T-helper 22 cell (primary cell): ENCODE measurements around the gene CUEDC1.
"Not testable (repeated sequence)": the region's sequence is repeated elsewhere in the genome, so short reads cannot be mapped to it uniquely, and the experiment has no call there.

Experiments used
- DNase-seq: peaks from one replicate; pipeline ENCODE4 v3.0.0-alpha.2; 2020; ENCODE audit warnings: low read depth

Gene CUEDC1

DNA sequence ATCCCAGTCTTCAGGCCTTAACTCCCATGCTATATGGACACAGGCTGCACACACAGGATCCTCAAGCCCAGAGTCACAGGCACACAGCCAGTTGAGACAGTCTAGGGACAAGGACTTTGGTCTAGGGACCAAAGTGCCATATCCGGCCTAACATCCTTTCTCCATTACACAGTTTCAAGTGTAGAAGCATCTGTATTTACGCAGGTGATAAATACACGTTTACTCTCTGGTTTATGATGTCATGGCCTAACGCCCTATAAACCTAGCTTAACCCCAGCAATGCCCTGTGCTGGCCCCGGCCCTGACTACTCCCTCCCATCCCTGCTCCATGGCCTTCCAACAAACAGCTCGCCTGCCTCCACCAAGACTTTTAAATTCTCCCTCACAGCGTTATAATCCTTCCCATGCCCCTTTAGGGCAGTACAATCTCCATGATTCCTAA, 17.1 kb downstream of the CUEDC1 start:
- DNase-seq: no peak

DNA sequence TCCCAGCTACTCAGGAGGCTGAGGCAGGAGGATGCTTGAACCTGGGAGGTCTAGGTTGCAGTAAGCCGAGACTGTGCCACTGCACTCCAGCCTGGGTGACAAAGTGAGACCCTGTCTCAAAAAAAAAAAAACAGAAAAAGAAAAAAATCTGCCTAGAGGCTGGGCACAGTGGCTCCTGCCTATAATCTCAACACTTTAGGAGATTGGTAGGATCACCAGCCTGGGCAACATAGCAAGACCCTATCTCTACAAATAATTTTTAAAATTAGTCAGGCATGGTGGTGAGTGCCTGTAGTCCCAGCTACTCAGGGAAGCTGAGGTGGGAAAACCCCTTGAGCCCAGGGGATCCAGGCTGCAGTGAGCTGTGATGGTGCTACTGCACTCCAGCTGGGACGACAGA, 17.7 kb downstream of the CUEDC1 start:
- no peak for DNase-seq

DNA sequence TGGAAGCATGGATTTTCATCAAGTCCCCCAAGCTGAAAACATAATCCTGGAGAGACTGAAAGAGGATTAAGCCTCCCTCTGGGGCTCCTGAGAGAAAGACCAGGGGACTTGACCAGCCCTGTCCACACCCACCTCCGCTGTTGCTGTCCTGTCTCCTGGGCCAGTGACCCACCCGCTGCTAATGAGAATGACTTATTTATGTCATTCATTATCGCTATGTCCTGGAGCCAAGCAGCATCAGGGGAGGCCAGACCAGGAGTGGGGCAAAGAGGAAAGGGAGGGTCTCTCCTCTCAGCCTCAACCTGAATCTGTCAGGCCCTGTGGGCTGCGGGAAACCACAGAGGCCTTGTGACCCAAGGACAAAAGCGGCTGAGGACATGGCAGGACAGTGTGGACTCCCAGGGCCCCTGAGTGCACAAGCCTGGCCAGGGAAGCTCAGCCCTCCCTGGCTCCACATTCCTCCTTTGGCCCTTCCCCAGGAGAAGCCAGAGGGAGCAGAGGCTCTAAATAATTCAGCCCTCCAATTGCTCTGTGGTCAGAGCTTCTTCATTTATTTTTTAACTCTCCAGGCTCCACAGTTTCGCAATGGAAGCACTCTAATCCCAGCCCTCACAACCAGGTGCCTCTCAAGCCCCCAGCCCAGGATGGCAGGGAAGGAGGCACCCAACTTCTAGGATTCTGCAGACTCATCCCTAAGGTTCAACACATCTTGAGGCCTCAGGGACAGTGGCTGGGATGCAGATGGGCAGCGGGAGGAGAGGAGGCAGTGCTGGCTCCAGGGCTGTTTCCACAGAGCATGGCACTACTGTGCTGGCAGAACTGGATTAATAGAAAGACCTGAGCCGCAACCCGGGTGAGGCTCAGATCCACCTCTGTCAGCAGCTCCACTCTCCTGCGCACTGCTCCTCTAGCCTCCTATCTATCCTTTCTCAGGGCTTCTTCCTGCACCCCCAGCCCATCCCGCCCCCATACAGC, 19.1 kb downstream of the CUEDC1 start:
- DNase-seq: no peak

DNA sequence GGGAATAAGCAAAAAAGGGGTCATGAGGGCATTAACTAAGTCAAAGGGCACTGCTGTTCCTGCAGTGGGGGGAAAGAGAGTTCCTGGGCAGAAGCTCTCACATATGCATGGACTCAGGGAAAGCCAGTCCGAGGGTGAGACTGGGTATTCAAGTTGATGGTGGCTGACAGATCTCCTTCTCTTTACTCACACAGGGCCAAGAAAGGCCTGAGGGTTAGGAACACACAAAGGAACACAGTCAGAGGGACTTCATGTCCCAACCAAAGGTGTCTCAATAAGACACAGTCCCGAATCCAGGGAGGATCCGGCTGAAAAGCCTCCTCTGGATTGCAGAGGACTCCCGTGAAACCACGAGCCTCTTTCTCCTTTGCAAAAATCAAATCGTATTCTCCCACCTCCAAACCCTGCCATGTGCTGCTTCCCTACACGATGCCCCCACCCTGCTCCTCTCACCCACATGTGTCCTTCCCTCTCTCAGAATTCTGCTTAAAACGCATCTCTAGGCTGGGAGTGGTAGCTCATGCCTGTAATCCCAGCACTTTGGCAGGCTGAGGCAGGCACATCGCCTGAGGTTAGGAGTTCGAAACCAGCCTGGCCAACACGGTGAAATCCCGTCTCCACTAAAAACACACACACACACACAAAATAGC, 23.6 kb downstream of the CUEDC1 start:
- DNase-seq: no peak

DNA sequence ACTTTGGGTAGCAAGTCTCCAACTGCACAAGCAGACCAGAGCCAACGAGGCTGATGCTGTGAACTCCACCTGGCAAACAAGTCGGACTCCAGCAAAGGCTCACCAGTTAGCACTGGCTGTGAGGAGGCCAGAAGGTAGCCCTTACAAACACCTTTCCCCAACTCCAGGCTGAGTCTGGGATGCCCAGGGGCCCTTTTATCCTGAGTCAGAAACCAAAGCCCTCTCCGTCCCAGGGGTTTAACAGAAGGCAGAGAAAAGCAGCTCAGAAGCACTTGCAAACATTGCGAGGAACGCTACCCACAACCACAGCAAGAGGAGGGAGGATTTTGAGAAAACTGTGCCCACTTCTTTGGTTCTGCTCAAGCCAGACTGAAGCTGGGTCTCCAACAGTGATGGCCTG, 25.0 kb downstream of the CUEDC1 start:
- no peak for DNase-seq

DNA sequence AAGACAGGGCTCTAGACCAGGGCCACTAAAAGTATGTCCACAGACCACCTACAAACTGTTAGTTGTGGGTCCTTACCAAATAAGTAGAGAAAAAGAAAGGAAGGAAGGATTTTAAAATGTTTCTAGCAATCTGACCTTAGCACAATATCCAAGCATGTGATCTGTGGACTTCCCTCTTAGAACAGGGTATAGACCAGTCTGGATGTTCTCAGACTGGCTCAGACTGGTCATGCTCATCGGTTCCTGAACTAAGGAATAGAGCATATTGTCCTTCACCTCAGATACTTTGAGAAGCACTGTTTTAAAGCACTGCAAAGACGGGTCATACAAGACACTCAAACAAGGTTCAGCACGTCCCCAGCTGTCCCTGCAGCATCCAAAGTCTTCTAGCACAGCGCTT, 25.8 kb downstream of the CUEDC1 start:
- no peak for DNase-seq

DNA sequence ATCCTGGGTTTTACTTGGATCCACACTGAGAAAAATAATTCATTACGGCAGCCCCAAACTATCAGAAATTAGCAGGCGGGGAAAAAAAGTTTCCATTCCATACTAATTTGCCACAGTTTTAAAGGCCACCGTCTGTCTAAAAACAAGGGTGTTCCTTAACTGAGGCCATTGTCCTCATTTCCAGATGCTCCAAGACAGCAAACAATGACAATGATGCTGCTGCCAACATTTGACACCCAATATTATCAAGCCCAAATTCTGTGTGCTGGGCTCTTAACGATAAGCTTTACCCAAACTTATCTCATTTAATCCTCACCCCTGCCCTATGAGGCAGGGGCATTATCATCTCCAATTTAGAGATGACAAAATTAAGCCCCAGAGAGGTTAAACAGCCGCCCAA, 26.3 kb downstream of the CUEDC1 start:
- no peak for DNase-seq

DNA sequence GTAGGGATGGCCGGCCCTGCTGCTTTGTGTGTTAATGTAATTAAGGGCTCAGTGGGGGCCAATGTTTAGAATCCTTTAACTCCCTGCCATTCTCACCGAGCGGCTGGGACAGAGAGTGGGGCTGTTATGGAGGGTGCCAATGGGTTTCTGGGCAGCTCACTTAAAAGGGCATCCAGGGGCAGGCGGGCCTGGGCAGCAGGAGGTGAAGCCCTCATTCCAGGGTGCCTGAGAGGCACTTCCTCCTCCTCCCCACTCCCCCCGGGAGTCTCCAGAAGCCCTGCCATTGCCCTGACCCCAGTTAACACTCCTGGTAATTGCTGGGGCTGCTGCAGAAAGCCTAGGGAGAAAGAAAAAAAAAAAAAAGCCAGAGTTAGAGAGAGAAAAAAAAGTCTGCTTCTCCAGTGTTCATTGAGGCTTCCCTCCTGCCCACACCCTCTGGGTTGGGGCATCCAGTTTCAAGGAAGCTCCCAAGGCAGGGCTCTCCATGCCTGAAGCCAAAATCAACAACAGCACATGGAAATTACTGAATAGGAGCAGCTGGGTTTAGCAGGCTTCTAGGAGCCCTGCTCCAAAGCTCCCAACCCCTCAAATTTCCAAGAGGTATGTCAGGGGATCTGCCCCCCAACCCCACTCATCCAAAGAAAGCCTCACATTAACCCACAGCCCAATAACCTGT, 28.0 kb downstream of the CUEDC1 start:
- no peak for DNase-seq

DNA sequence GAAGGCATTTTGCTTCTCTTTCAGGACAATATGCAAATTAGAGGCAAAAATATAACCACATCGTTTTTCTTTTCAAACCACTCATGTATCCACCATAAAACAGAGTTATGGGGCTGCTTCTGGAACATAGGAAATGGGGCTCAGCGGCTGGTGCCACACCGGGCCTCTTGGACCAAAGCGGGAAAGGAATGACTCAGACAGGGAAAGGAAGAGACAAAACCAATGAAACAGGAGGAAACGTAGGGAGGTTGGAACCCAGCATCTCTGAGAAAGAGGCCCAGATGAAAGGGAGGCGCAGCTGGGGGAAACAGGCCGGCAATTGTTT, 28.5 kb downstream of the CUEDC1 start:
- DNase-seq: no peak

DNA sequence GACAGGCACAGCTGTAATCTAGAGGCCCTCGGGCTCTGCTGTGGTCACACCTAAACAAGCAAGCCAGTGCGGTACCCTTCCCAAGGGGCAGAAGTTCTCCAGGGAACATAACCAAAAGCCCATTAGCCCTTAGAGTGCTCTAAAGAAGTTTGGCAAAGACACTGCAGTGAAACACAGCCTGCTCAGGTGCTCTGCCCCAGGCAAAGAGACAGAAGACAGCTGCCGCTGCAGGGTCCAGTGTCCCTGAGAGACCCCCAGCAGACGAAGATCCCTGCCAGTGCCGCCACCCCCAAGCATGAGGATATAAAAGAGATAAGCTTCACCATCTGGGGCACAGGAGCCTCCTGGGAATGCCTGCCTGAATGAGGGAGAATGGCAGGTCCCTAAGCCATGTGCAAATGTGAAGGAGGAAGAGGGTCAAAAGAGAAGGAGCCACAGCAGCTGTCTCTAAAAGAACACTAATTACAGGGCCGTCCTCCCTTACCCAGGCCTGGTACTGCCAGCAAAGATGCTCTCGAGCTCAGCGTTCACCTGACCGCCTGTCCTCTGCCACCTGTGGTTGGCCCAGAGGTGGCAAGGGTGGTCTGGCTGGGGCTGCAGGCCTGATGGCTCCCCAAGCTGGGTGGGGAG, 29.7 kb downstream of the CUEDC1 start:
- no peak for DNase-seq

DNA sequence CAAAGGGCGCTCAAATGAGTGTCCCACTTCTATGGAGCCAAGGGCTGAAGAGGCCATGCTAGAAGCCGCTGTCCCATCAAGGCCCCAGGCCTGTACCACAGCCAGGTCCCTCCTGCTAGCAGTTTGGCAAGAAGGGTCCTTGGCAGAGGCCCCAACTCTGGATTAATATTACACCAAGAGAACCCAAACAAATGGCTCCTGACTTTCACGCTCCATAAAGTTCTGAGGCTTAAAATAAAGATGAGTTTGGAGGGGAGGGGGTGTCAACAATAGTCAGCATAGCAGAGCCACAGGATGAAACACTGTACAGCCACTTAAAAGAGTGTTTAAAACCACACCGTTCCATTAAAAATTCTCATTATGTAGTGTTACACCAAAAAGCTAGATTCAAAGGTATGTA, 30.5 kb downstream of the CUEDC1 start:
- no peak for DNase-seq

DNA sequence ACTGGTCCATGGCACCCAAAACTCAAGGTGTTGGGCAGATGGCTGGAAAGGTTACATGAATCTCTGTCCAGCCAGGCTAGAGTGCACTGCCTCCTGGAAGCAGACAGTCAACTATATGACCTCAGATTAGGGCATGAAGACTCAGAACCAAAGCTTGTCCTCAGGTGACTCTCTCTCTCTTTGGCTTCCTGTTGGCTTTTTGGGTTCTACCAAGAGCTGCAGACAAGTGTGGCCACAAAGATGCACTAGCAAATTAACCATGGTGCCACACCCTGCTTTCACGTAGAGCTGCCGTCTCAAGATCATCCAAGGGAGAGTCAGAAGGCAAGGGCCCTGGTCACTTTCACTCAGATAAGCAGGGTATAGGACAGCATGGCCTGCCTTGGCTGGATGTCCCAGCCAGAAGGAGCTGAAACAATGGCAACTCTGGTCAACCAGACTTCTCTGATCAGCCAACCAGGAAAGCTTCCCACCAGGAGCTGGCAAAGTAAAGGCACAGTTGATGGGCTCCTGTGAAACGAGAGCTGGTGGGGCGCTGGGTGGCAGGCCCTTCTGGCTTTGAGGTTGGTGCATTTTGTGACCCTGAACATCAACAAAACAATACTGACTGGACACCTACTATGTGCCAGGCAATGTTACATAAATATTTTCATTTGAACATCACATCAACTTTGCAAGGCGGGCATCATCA, 31.9 kb downstream of the CUEDC1 start:
- no peak for DNase-seq

DNA sequence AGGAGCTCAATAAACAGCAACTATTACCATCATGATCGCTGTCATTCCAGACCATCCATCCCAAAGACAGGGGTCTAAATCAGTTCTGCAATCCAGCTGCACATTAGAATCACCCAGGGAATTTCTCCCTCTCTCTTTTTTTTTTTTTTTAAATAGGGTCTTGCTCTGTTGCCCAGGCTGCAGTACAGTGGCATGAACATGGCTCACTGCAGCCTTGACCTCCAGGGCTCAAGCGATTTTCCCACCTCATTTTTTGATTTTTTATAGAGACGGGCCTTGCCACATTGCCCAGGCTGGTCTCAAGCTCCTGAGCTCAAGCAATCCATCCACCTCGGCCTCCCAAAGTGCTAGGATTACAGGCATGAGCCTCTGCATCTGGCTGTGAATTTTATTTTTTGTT, 32.5 kb downstream of the CUEDC1 start:
- not testable (repeated sequence) for DNase-seq

DNA sequence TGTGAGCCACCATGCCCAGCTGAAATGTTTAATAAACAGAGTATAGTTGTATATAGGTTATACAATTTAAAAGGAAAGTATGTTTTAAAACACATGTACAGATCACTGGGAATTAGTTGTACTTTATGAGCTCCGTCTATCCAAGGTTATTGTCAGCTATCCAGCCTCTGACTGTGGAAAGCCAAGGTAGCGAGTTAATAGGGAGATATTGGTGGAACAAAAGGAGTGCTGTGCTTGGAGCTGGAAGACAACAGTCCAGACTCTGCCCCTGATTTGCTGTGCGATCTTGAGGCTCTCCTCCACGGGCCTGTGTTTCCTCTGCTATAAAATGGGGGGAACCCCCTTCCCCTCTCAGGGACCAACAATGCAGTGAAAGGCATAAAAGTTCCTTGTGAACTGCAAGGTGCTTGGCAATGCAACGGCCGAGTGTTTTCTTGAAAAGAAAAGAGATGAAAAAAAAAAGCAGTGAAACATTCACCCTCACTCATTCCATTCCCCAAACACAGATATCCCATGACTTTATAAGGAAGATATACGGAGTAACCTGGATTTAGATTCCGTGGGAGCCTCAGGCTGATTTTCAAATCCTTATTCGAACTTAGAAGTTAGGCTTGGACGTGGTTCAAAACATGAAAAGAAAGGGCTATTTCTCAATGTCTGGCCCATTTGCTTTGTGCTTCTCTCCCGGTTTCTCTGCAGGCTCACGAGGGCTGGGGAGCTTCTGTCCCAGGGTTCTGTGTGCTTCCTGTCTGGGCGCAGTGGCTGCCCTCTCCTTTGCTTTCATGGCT, 34.1 kb downstream of the CUEDC1 start:
- DNase-seq: no peak

DNA sequence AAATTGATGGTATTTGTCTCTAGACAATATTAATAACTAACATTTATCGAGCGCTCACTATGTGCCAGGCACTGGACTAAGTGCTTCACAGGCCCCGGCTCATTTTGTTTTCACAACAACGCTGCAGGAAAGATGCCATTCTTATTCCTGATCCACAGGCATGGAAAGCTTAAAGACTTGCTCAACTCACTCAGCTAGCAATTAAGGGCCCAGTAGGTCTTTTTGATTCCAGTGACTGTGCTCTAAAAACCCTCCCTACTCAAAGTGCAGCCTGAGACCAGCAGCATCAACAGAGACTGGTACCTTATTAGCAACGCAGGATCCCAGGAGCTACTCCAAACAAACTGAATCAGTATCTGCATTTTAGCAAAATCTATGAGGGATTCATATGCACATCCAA, 35.3 kb downstream of the CUEDC1 start:
- no peak for DNase-seq

DNA sequence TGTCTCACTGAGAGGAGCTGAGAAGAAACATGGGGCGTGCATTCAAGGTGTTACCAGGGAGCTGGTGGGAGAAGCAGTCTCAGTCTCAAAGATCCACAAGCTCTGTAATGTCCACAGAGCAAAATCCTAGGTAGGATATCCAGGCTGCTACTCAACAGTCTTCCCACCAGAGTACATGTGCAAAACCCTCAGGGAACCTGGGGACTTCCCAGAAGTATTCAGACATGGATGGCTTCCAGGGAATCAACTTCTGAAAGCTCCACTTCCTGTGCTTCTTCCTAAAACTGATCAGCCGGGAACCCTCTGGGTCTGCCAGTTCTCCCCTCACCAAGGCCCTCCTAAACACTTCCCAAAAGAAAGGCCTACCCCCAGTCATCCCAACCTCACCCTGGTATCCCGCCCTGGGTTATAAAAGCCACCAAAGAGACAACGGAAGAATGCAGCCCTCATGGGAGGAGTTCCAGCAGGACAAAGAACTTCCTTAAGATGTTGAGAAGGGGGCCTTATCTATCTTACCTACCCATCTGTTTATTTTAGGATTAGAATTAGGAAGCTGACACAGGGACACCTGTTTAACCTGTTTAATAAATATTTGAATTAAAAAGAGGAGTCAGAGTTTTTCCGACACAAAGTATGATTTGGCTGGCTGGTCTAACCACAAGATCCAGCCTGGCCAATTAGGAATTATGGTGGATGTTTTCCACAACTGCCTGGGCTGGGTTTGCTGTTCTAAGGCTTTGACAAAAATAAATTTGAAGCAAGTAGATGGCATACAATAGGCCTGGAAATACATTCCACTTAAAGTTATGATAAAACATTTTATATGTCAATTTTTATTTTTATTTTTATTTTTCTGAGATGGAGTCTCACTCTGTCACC, 37.0 kb downstream of the CUEDC1 start:
- DNase-seq: no peak

DNA sequence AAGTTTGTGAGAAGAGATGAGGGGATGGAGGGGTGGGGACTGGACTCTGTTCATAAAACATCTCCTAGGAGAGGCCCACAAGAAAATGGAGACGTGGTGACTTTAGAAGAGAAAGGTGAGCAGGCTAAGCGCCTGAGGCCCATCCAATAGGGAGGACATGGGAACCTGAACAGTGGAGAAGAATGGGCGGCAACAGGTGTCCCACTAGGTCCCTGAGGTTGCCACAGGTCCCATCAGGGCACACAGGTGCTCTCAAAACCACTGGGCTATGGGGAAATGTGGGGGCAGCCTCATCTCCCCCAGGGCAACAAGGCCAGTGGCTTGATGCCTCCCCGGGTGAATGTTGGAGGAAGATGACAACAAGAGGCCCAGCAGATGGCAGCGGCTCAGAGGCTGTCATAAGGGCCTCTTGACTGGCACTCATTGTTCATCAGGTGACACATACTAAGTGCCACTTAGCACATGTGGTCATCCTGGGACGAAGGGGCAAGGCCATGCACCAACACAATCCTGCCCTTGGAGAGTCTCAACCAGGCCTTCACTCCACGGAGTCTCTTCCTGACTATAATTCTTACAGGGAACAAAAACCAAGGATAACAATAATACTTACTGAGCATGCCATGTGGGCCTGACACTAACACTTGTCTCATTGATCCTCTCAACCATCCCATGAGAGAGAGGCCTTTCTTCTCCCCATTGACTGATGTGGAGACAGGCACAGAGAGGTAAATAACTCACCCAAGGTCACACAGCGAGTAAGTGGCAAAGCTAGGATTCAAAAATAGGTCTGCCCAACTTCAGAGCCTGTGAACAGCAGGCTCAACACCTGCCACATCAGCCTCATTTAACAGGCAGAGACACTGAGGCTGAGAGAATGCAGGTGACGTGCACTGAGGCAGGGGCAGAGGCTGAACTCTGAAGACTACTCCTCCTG, 38.0 kb downstream of the CUEDC1 start:
- no peak for DNase-seq

DNA sequence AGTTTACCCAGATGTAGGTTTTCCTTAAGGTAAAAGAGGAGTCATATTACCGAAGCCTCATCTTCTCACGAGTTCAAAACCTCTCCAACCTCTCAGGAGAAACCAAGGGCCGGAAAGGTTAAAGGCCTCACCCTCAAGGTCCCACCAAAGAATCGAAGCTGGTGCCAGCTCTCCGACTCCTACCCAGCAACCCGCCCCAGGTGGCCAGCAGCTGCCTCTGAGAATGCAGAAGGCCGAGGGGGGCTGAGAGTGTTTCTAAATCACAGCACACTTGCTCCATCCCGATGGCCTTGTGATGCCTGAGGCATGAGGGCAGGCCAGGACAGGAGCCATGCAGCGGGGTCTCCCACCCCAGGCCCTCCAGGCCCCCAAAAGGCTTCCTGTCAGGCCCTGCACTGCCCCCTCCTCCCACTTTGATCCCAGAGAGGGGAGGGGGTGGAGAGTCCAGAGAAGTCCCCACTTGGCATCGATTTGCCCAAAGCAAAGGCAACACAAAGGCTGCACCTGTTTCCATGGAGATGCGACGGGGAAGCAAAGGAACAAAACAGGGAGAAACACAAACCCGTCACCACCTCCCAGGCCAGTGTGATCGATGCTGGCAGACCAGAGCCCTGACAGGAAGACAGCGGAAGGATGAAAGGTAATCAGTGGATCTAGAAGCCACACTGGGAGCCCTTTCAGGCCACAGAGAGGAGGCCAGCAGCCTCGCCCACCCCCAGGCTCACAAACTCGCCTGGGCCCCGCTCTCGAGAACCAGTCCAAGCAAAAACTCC, 39.0 kb downstream of the CUEDC1 start:
- DNase-seq: no peak
